ENCODE results near the gene RLN3. TPM values are rescaled to one million over a fixed set of nuclear protein-coding genes. Genes with fewer than 3 reads are reported as not detected.
A peak's percentile ranks its signal among the peaks of the same experiment; 100 is the strongest.
"Not testable (repeated sequence)": the region's sequence is repeated elsewhere in the genome, so short reads cannot be mapped to it uniquely, and the experiment has no call there.

RLN3 gene
- total RNA-seq, 1 experiment from 2014 or later = not detected

- DNase-seq (ENCODE audit: low read depth) = no peak
Measured at GRCh38 chr19:13995017-13995728, 32.8 kb upstream of the RLN3 start.

GRCh38 chr19:13995878-13996765 is 31.8 kb upstream of the RLN3 start:
- no peak for DNase-seq (ENCODE audit: low read depth)

GRCh38 chr19:13996928-13997630 is 30.9 kb upstream of the RLN3 start:
- no peak for DNase-seq (ENCODE audit: low read depth)

GRCh38 chr19:13997631-13997962 is 30.4 kb upstream of the RLN3 start:
- no peak for DNase-seq (ENCODE audit: low read depth)

- DNase-seq (ENCODE audit: low read depth) = no peak
Measured at GRCh38 chr19:13998426-13998825, 29.5 kb upstream of the RLN3 start.

- no peak for DNase-seq (ENCODE audit: low read depth)
Measured at GRCh38 chr19:13999085-13999484, 28.9 kb upstream of the RLN3 start.

GRCh38 chr19:14000691-14001375 is 27.1 kb upstream of the RLN3 start:
- no peak for DNase-seq (ENCODE audit: low read depth)

GRCh38 chr19:14002571-14003250 is 25.2 kb upstream of the RLN3 start:
- no peak for DNase-seq (ENCODE audit: low read depth)

GRCh38 chr19:14003251-14004055 is 24.5 kb upstream of the RLN3 start:
- DNase-seq (ENCODE audit: low read depth) = no peak

- DNase-seq (ENCODE audit: low read depth) = no peak
Measured at GRCh38 chr19:14004619-14005348, 23.2 kb upstream of the RLN3 start.

GRCh38 chr19:14005349-14006084 is 22.4 kb upstream of the RLN3 start:
- DNase-seq (ENCODE audit: low read depth) = peak; percentile 67

- DNase-seq (ENCODE audit: low read depth) = peak; percentile 100
Measured at GRCh38 chr19:14006085-14006765, 21.7 kb upstream of the RLN3 start, which contains the start of gene RFX1. Gene RFX1, minus strand, starts transcription at chr19:14006320. Its CDS starts 12,477 bp downstream, at chr19:13993843.

- no peak for DNase-seq (ENCODE audit: low read depth)
Measured at GRCh38 chr19:14006766-14007562, 21.0 kb upstream of the RLN3 start.

- DNase-seq (ENCODE audit: low read depth) = no peak
Measured at GRCh38 chr19:14012378-14012915, 15.5 kb upstream of the RLN3 start.

- DNase-seq (ENCODE audit: low read depth) = no peak
Measured at GRCh38 chr19:14015524-14016035, 12.4 kb upstream of the RLN3 start.

GRCh38 chr19:14019100-14019499 is 8.8 kb upstream of the RLN3 start:
- no peak for DNase-seq (ENCODE audit: low read depth)

GRCh38 chr19:14019739-14020138 is 8.2 kb upstream of the RLN3 start:
- DNase-seq (ENCODE audit: low read depth) = not testable (repeated sequence)

Data from LHCN-M2 (cell line).